GM12878 (cell line): ENCODE data around the gene RMC1. TPM values are rescaled to one million over a fixed set of nuclear protein-coding genes. Genes with fewer than 3 reads are reported as not detected.

Experiments
- ATAC-seq: fragments of 200-7000 bp; cut with Tn5 transposase; 3 replicates; pipeline ENCODE4 v1.9.1; 2020; ENCODE audit warnings: mild to moderate bottlenecking, moderate library complexity
- BruUV-seq: library from RNA; stranded (reverse); fragments of 400-500 nt; replicated peaks from 2 replicates; lab custom pipeline; 2021; lab: Mats Ljungman, UMichigan
- CTCF ChIA-PET: fragments of 300-600 bp; sonication (Branson Sonifier 250); formaldehyde crosslinking; extraction: SDS; loops from one replicate; lab custom pipeline; 2021; ENCODE audit warnings: inconsistent platforms; lab: Yijun Ruan, JAX
- POLR2A ChIA-PET: fragments of 350-600 bp; formaldehyde crosslinking; extraction: SDS; loops from one replicate; lab custom pipeline; 2021; ENCODE audit warnings: inconsistent platforms; lab: Charles Lee
- RAD21 ChIA-PET: fragments of 300-600 bp; sonication (Branson Sonifier 250); formaldehyde crosslinking; loops from one replicate; lab custom pipeline; 2023; ENCODE audit warnings: antibody characterized with exemption; ENCODE audit not compliant: unreplicated experiment; lab: Charles Lee
- SMC1A ChIA-PET: fragments of 300-600 bp; sonication (Branson Sonifier 250); formaldehyde crosslinking; loops from one replicate; lab custom pipeline; 2023; ENCODE audit not compliant: unreplicated experiment, uncharacterized antibody; lab: Charles Lee
- DNase-seq: peaks from one replicate; pipeline ENCODE4 v3.0.0-alpha.2; 2011; ENCODE audit warnings: low read depth, low spot score
- FAIRE-seq: peaks from 3 replicates; lab custom pipeline; 2011; peaks lifted over from hg19 to GRCh38; lab: Jason Lieb, UNC
- H2AFZ ChIP-seq: 2 replicates; pipeline ENCODE4 v1.6.0; 2011; ENCODE audit warnings: low read depth, low read length, control low read depth; ENCODE audit not compliant: control insufficient read depth
- H3K27ac ChIP-seq: 2 replicates; pipeline ENCODE4 v1.5.1; 2011; ENCODE audit warnings: control low read depth; ENCODE audit not compliant: control insufficient read depth, insufficient read depth
- H3K27me3 ChIP-seq, 2 experiments: replicated peaks in 1 of 2; 2 replicates each; pipeline versions ENCODE4 v1.6.0 to v1.6.1; 2011; ENCODE audit warnings: low read length in 1 of 2; ENCODE audit not compliant: control insufficient read depth in 2 of 2, insufficient read depth in 2 of 2
- H3K36me3 ChIP-seq, 2 experiments: 2 replicates each; pipeline ENCODE4 v1.5.1; 2011; ENCODE audit warnings: low read length in 1 of 2; ENCODE audit not compliant: control insufficient read depth in 2 of 2, insufficient read depth in 2 of 2
- H3K4me1 ChIP-seq: 2 replicates; pipeline ENCODE4 v1.6.1; 2011; ENCODE audit warnings: mild to moderate bottlenecking, low read length, moderate library complexity, mixed read lengths; ENCODE audit not compliant: control insufficient read depth, insufficient read depth
- H3K4me2 ChIP-seq: 2 replicates; pipeline ENCODE4 v1.6.0; 2011; ENCODE audit warnings: control low read depth; ENCODE audit not compliant: control insufficient read depth, insufficient read depth
- H3K4me3 ChIP-seq: fragments of 200-600 bp; sonication (generic); 2 replicates; pipeline ENCODE4 v1.5.1; 2016
- H3K79me2 ChIP-seq: 2 replicates; pipeline ENCODE4 v1.6.0; 2011; ENCODE audit warnings: low read length; ENCODE audit not compliant: control insufficient read depth, insufficient read depth
- H3K9ac ChIP-seq: 2 replicates; pipeline ENCODE4 v1.8.0; 2011; ENCODE audit warnings: low read length, control low read depth, mixed read lengths; ENCODE audit not compliant: control insufficient read depth, insufficient read depth
- H3K9me3 ChIP-seq: replicated peaks from 3 replicates; pipeline ENCODE4 v1.5.1; 2011; ENCODE audit warnings: mild to moderate bottlenecking, low read length; ENCODE audit not compliant: control insufficient read depth, insufficient read depth
- H4K20me1 ChIP-seq: 2 replicates; pipeline ENCODE4 v1.6.0; 2011; ENCODE audit not compliant: control insufficient read depth, insufficient read depth
- BACH1 ChIP-seq: fragments of 450-650 bp; IDR thresholded peaks from 2 replicates; pipeline ENCODE4 v1.6.1; 2017; ENCODE audit warnings: mild to moderate bottlenecking, borderline replicate concordance
- EP300 ChIP-seq, 2 experiments: fragments of 150-350 bp in 1 of 2; IDR thresholded peaks; 2 replicates each; pipeline ENCODE4 v1.6.1; 2011 to 2012; ENCODE audit warnings: low read depth in 2 of 2, low read length in 2 of 2, borderline replicate concordance in 1 of 2, improper control_type of control experiment in 1 of 2, inconsistent platforms in 1 of 2; ENCODE audit not compliant: control insufficient read depth in 1 of 2
- HCFC1 ChIP-seq: fragments of 150-350 bp; IDR thresholded peaks from 2 replicates; pipeline ENCODE4 v1.6.1; 2014; ENCODE audit warnings: low read length
- NFIC ChIP-seq: IDR thresholded peaks from 2 replicates; pipeline ENCODE4 v1.6.1; 2012; ENCODE audit warnings: low read depth, mild to moderate bottlenecking, inconsistent platforms, low read length, moderate library complexity
- REST ChIP-seq: IDR thresholded peaks from 2 replicates; pipeline ENCODE4 v1.6.1; 2012; ENCODE audit warnings: mild to moderate bottlenecking, low read depth, low read length
- TCF12 ChIP-seq: IDR thresholded peaks from 2 replicates; pipeline ENCODE4 v1.6.1; 2011; ENCODE audit warnings: low read depth, mild to moderate bottlenecking, low read length
- ZNF24 ChIP-seq: fragments of 450-650 bp; IDR thresholded peaks from 2 replicates; pipeline ENCODE4 v1.6.1; 2017; ENCODE audit warnings: antibody characterized with exemption, mild to moderate bottlenecking
- WGBS: methylation state at CpG from one replicate; pipeline ENCODE4 v1.1.6; 2016; ENCODE audit warnings: low lambda C conversion rate; ENCODE audit not compliant: insufficient replicate concordance, insufficient coverage; ENCODE audit errors: missing lambda C conversion rate; 5-methylcytosine and 5-hydroxymethylcytosine counted together
- in situ Hi-C: fragments of 300-500 bp; cut with MboI; formaldehyde crosslinking; loops from 9 replicates; pipeline ENCODE4 v1.14.3; 2018; ENCODE audit warnings: mixed read lengths
- intact Hi-C: fragments of 100-400 bp; cut with micrococcal nuclease; formaldehyde crosslinking; loops from one replicate; pipeline ENCODE4 v1.14.2; 2022; ENCODE audit not compliant: unreplicated experiment
- polyA plus RNA-seq, 11 experiments: library from polyadenylated mRNA; depleted of rRNA in 4 of 11; unstranded in 6 of 11; stranded (reverse) in 5 of 11; fragments of >200 nt; fragmentation: Nextera tagmentation in 4 of 11; fragmentation: Illumina TruSeq in 1 of 11; extraction: Ambion mirVana in 4 of 11; extraction: Trizol in 1 of 11; gene quantifications; 1 replicate in 1 of 11; 2 replicates in 10 of 11; pipeline versions ENCODE4 v1.2.1 to v1.2.3, GENCODE V29; 2011 to 2016; ENCODE audit warnings: inconsistent platforms in 2 of 11, missing spikeins in 2 of 11, low read depth in 1 of 11
- total RNA-seq, 4 experiments: library from RNA; depleted of rRNA in 3 of 4; stranded (reverse); fragments of >200 nt in 3 of 4; fragmentation: Illumina TruSeq in 1 of 4; extraction: Trizol in 1 of 4; gene quantifications; 2 replicates each; pipeline versions ENCODE4 v1.2.1 to v1.2.3, GENCODE V29; 2013 to 2021

RMC1 gene
- total and polyA plus RNA-seq, 10 of the 15 experiments (the other 5 are each of a cell fraction or from before 2014, with no cell fraction given), result 8.4 to 57.6 (median 42.5) TPM

- TF ChIP-seq NFIC, result no peak
- no peak for TF ChIP-seq BACH1
- SMC1A ChIA-PET, result interaction anchor here (2.3 kb wide), 1 partner anchor 13 kb away, joined by 9 read pairs; no protein-coding TSS in a partner anchor
- H3K9ac ChIP-seq, result no peak overlapping the region
- CTCF ChIA-PET, result interaction anchor here (1.3 kb wide), 1 partner anchor 14 kb away, joined by 3 read pairs; no protein-coding TSS in a partner anchor
- in situ Hi-C loops, result no loop called here
- H2AFZ ChIP-seq, result no peak overlapping the region
- WGBS, result 92% methylated on average over 7 of the region's 7 CpGs
- RAD21 ChIA-PET, result no interaction called here
- ATAC-seq (no peak), FAIRE-seq (no peak), DNase-seq (no peak)
- peaks cover 5 to 25% of the 10 kb centered on the region in 2 experiments for H3K36me3 ChIP-seq
- no peak overlapping the region for H3K4me3 ChIP-seq
- H3K4me2 ChIP-seq, result no peak overlapping the region
- H3K9me3 ChIP-seq, result no peaks in the 10 kb centered on the region
- POLR2A ChIA-PET, result no interaction called here
- no peaks in the 10 kb centered on the region for H4K20me1 ChIP-seq
- BruUV-seq, result no TSS peak
- H3K4me1 ChIP-seq, result no peaks in the 10 kb centered on the region
- no peaks in the 10 kb centered on the region for H3K27me3 ChIP-seq
- no peaks in the 10 kb centered on the region for H3K79me2 ChIP-seq
- no peak overlapping the region for H3K27ac ChIP-seq
- intact Hi-C loops, result no loop called here
Observed at GRCh38 chr18:23568281-23569138, 65.2 kb downstream of the RMC1 start.

GRCh38 chr18:23569299-23570063, 66.2 kb downstream of the RMC1 start:
- 98% methylated on average over 5 of the region's 5 CpGs for WGBS
- H3K4me3 ChIP-seq, result no peak overlapping the region
- ATAC-seq (no peak), FAIRE-seq (no peak), DNase-seq (no peak)
- ChIA-PET CTCF (interaction anchor here (1.0 to 1.5 kb wide), 3 partner anchors 13 to 158 kb away, joined by 3 to 4 read pairs (median 3); no protein-coding TSS in a partner anchor), SMC1A (interaction anchor here (0.5 to 2.3 kb wide), 4 partner anchors 12 to 74 kb away, joined by 3 to 9 read pairs (median 4); no protein-coding TSS in a partner anchor), RAD21 (no interaction called here), POLR2A (interaction anchor here (0.6 to 1.1 kb wide), 2 partner anchors 12 to 16 kb away, joined by 3 read pairs; no protein-coding TSS in a partner anchor)
- H3K27ac ChIP-seq, result no peak overlapping the region
- no peaks in the 10 kb centered on the region; the same call in 1 of the 2 replicates for H3K79me2 ChIP-seq
- H3K9me3 ChIP-seq, result no peaks in the 10 kb centered on the region
- peaks cover 7% of the 10 kb centered on the region for H3K4me1 ChIP-seq
- H3K36me3 ChIP-seq, result peaks cover 5 to 22% of the 10 kb centered on the region in 2 experiments
- no peaks in the 10 kb centered on the region for H4K20me1 ChIP-seq
- intact Hi-C loops, result no loop called here
- H2AFZ ChIP-seq, result no peak overlapping the region
- no peak overlapping the region for H3K4me2 ChIP-seq
- no peaks in the 10 kb centered on the region for H3K27me3 ChIP-seq
- H3K9ac ChIP-seq, result no peak overlapping the region
- no TSS peak for BruUV-seq
- in situ Hi-C loops, result no loop called here
- TF ChIP-seq REST (no peak), HCFC1 (no peak), ZNF24 (no peak), TCF12 (no peak), EP300 (IDR thresholded peaks at IDR 0.05; ENCODE audit: borderline replicate concordance in 1 of 2, control insufficient read depth in 1 of 2, low read depth in 2 of 2, low read length in 2 of 2) (no peak)
